ENCODE measurements around the gene MERTK.

- TF ChIP-seq JUN (CRISPR knock-in tag; IDR thresholded peaks at IDR 0.05) (no peak), CTCF (CRISPR knock-in tag; IDR thresholded peaks at IDR 0.05) (no peak)
Measured at GRCh38 chr2:112023707-112024106, 125.3 kb downstream of the MERTK start.
